GM12892 (cell line): Measurements from ENCODE around the gene MFSD6L.

Source experiments
- POLR2A ChIP-seq: IDR thresholded peaks from 2 replicates; pipeline ENCODE4 v1.6.1; 2011; ENCODE audit warnings: low read depth, low read length, control low read depth
- POLR2AphosphoS5 ChIP-seq: IDR thresholded peaks from 2 replicates; pipeline ENCODE4 v1.6.1; 2011; ENCODE audit warnings: low read depth, low read length, control low read depth
- TAF1 ChIP-seq: IDR thresholded peaks from 2 replicates; pipeline ENCODE4 v1.6.1; 2011; ENCODE audit warnings: low read depth, mild to moderate bottlenecking, control low read depth, low read length, borderline replicate concordance

- TF ChIP-seq POLR2A (peak; percentile 54), TAF1 (no peak), POLR2AphosphoS5 (peak; percentile 71)
Observed at GRCh38 chr17:8818654-8819330, 19.6 kb upstream of the MFSD6L start.
